Gastrocnemius medialis (tissue), 4 donors: ENCODE results near the gene TJP3.

Source experiments
- CTCF ChIP-seq, 5 experiments: fragments of 450-650 bp in 3 of 5; fragments of 200-600 bp in 2 of 5; sonication (generic) in 2 of 5; IDR thresholded peaks in 4 of 5; conservative IDR thresholded peaks in 1 of 5; 1 replicate in 4 of 5; 2 replicates in 1 of 5; pipeline ENCODE4 v1.5.1; 2016 to 2019; ENCODE audit warnings: antibody characterized with exemption in 5 of 5, mild to moderate bottlenecking in 3 of 5, moderate library complexity in 3 of 5
- POLR2A ChIP-seq, 2 donors: fragments of 450-650 bp; IDR thresholded peaks; one replicate each; pipeline ENCODE4 v1.6.1; 2017; ENCODE audit warnings: antibody characterized with exemption in 2 of 2, mild to moderate bottlenecking in 2 of 2, moderate library complexity in 2 of 2

GRCh38 chr19:3679581-3679980 is 28.6 kb upstream of the TJP3 start:
- no peak for TF ChIP-seq CTCF (IDR thresholded peaks at IDR 0.05 in 4 of 5, conservative IDR thresholded peaks at IDR 0.05 in 1 of 5)
- TF ChIP-seq POLR2A (IDR thresholded peaks at IDR 0.05): no peak
